ENCODE data around the gene CTNNAL1.
A peak's percentile ranks its signal among the peaks of the same experiment; 100 is the strongest.

Gene CTNNAL1

DNA sequence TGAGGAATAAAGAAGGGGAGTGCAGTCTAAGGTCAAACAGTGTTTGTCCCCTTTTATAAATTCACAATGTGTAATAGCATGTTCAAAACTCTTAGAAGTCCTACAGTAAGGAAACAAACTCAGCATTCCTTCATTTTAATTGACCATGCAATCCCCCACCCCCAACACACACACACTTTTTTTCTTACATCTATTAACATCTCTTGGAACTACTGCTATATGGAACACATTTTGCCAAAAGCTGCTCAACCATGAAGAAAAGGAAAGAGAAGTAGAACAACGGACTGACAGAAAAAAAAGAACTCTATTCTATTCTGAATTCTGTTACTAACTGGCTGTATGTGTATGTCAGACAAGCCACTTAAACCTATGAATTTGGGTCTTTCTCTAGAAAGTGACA lies 2.8 kb upstream of the CTNNAL1 start:
- Histone ChIP-seq H3K9ac (ENCODE audit: low read length) (no peak overlapping the region), H2AFZ (ENCODE audit: low read length) (no peak overlapping the region), H3K9me3 (ENCODE audit: low read length) (no peaks in the 10 kb centered on the region), H3K27me3 (ENCODE audit: insufficient read depth, low read length) (no peaks in the 10 kb centered on the region), H3K9me2 (ENCODE audit: low read depth, low read length) (no peaks in the 10 kb centered on the region), H3K4me1 (ENCODE audit: insufficient read depth, low read length, severe bottlenecking) (peaks cover 25% of the 10 kb centered on the region), H3K27ac (ENCODE audit: low read depth, low read length, poor library complexity, severe bottlenecking) (no peak overlapping the region), H3K79me2 (ENCODE audit: insufficient read depth, low read length) (peaks cover 4% of the 10 kb centered on the region; the same call in 1 of the 2 replicates), H3K4me2 (ENCODE audit: low read length) (no peak overlapping the region), H4K20me1 (ENCODE audit: insufficient read depth, low read length) (no peaks in the 10 kb centered on the region), H3F3A (ENCODE audit: insufficient read depth, low read length) (peaks cover 6% of the 10 kb centered on the region; the same call in 1 of the 2 replicates), H3K36me3 (ENCODE audit: insufficient read depth, low read length) (peaks cover 20% of the 10 kb centered on the region; the same call in 1 of the 2 replicates), H3K4me3 (ENCODE audit: low read depth, low read length, poor library complexity, severe bottlenecking) (no peak overlapping the region)
- TF ChIP-seq CTCF (IDR thresholded peaks at IDR 0.05; ENCODE audit: low read length) (no peak), EZH2 (IDR thresholded peaks at IDR 0.05; ENCODE audit: borderline replicate concordance, low read length) (no peak)

DNA sequence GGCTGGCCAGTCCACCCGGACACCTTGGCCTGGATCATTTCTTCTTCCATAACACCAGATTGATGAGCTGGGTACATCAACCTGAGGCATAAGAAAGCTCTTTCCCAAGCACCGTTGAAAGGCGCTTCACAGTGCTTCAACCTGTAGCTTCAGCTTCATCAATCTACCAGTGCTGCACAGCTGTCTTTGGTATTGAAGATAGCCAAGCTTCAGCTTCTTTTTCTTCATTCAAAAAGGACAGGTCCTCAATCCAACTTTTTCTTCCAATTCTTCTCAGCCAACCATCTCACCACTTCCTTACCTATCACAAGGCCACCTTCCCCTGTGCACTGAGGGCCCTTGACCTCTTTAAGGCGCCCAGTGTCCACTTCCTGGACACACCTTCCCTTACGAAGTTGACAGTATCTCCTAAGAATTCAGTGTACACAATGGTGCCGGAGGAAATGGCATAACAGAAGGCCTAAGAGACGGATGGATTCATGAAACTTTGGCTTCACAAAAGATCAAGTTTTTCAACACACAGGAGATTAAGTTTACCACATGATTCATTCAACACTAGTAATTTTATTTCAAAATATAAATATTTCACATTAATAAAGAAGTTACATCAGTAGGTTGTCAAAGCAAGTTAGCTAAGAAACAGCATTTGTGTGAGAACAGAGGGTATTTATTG lies 1.4 kb upstream of the CTNNAL1 start:
- H3K9me2 ChIP-seq (ENCODE audit: low read depth, low read length): no peaks in the 10 kb centered on the region
- H3K9me3 ChIP-seq (ENCODE audit: low read length): no peaks in the 10 kb centered on the region
- H3K9ac ChIP-seq (ENCODE audit: low read length): no peak overlapping the region
- H2AFZ ChIP-seq (ENCODE audit: low read length): no peak overlapping the region
- peaks cover 34% of the 10 kb centered on the region for H3K4me1 ChIP-seq (ENCODE audit: insufficient read depth, low read length, severe bottlenecking)
- peaks cover 4% of the 10 kb centered on the region; the same call in 1 of the 2 replicates for H3K79me2 ChIP-seq (ENCODE audit: insufficient read depth, low read length)
- peaks cover 6% of the 10 kb centered on the region; the same call in 1 of the 2 replicates for H3F3A ChIP-seq (ENCODE audit: insufficient read depth, low read length)
- H3K4me3 ChIP-seq (ENCODE audit: low read depth, low read length, poor library complexity, severe bottlenecking): no peak overlapping the region
- H3K27ac ChIP-seq (ENCODE audit: low read depth, low read length, poor library complexity, severe bottlenecking): no peak overlapping the region
- H3K27me3 ChIP-seq (ENCODE audit: insufficient read depth, low read length): no peaks in the 10 kb centered on the region
- no peak overlapping the region for H3K4me2 ChIP-seq (ENCODE audit: low read length)
- H4K20me1 ChIP-seq (ENCODE audit: insufficient read depth, low read length): no peaks in the 10 kb centered on the region
- H3K36me3 ChIP-seq (ENCODE audit: insufficient read depth, low read length): peaks cover 8% of the 10 kb centered on the region; the same call in 1 of the 2 replicates
- TF ChIP-seq CTCF (IDR thresholded peaks at IDR 0.05; ENCODE audit: low read length): no peak
- no peak for TF ChIP-seq EZH2 (IDR thresholded peaks at IDR 0.05; ENCODE audit: borderline replicate concordance, low read length)

- Histone ChIP-seq H3K27ac (ENCODE audit: low read depth, low read length, poor library complexity, severe bottlenecking) (peak overlapping the region; percentile 47), H3K9ac (ENCODE audit: low read length) (peak overlapping the region; percentile 34; the same call in 1 of the 2 replicates), H3F3A (ENCODE audit: insufficient read depth, low read length) (peaks cover 6% of the 10 kb centered on the region; the same call in 1 of the 2 replicates), H3K27me3 (ENCODE audit: insufficient read depth, low read length) (no peaks in the 10 kb centered on the region), H3K4me2 (ENCODE audit: low read length) (peak overlapping the region; percentile 59), H2AFZ (ENCODE audit: low read length) (0 out of 2 replicates have a peak overlapping the region, but pooled peaks have one; percentile 8), H3K4me3 (ENCODE audit: low read depth, low read length, poor library complexity, severe bottlenecking) (peak overlapping the region; percentile 86), H3K4me1 (ENCODE audit: insufficient read depth, low read length, severe bottlenecking) (peaks cover 34% of the 10 kb centered on the region), H3K9me2 (ENCODE audit: low read depth, low read length) (no peaks in the 10 kb centered on the region), H4K20me1 (ENCODE audit: insufficient read depth, low read length) (no peaks in the 10 kb centered on the region), H3K36me3 (ENCODE audit: insufficient read depth, low read length) (peaks cover under 1% of the 10 kb centered on the region; the same call in 1 of the 2 replicates), H3K9me3 (ENCODE audit: low read length) (no peaks in the 10 kb centered on the region), H3K79me2 (ENCODE audit: insufficient read depth, low read length) (peaks cover 4% of the 10 kb centered on the region; the same call in 1 of the 2 replicates)
- no peak for TF ChIP-seq CTCF (IDR thresholded peaks at IDR 0.05; ENCODE audit: low read length)
- TF ChIP-seq EZH2 (IDR thresholded peaks at IDR 0.05; ENCODE audit: borderline replicate concordance, low read length): no peak
Measured at GRCh38 chr9:109013679-109014607, 644 bp upstream of the CTNNAL1 start.

Data from OCI-LY1 (cell line).